Epithelial cell of proximal tubule (primary cell): Measurements from ENCODE around the gene GNG14. TPM values are rescaled to one million over a fixed set of nuclear protein-coding genes. Genes with fewer than 3 reads are reported as not detected.
"Not testable (repeated sequence)": the region's sequence is repeated elsewhere in the genome, so short reads cannot be mapped to it uniquely, and the experiment has no call there.

Source experiments
- DNase-seq: peaks from one replicate; pipeline ENCODE4 v3.0.0-alpha.2; 2011; ENCODE audit warnings: low read depth
- H3K4me3 ChIP-seq: 2 replicates; pipeline ENCODE4 v1.5.1; 2011; ENCODE audit warnings: low read depth, mild to moderate bottlenecking, low read length
- total RNA-seq: library from RNA; depleted of rRNA; stranded (reverse); fragments of >200 nt; gene quantifications from 2 replicates; pipeline ENCODE4 v1.2.3, GENCODE V29; 2015
- TF ChIP-seq, protein P1 (sequence below): conservative IDR thresholded peaks from 2 replicates; pipeline ENCODE4 v1.5.1; 2012; ENCODE audit warnings: low read depth, mild to moderate bottlenecking, low read length

GNG14 gene
- not detected in 2 replicates for total RNA-seq

DNA sequence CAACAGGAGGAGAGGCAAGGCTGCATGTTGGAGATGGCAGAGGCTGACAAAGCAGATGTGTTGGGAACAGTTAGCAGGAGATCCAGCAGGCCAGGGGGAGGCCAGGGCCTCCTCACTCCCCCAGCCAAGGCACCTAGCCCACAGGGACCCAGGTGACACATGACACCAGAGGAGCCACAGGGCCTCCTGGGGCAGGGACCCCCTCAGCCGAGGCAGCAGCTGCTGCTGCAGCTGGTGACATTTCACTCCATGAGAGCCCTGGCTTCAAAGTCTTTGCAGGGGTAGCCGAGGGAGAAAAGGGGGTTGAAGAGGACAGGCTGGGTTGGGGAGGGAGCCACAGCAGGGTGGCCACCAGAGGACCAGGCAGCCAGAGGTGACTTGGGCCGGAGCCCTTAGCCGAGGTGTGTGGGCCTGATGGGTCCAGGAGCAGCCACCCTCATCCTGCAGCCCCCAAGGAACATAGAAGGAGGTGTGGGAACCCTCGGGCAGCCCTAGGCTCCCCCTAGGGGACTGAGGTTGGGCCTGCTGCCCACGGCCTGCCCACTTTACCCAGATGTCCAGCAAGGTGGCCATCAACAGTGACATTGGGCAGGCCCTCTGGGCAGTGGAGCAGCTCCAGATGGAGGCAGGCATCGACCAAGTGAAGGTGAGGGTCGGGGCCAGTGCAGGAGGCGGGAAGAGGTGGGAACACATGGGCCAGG, at the start of gene GNG14:
GNG14 (plus strand) TSS at position 503 of the 701 bp plus-strand sequence; CDS start at position 554, 51 bp downstream.
- no peak for DNase-seq
- H3K4me3 ChIP-seq, result no peak within 1 kb of the TSS
- TF ChIP-seq, protein P1, sequence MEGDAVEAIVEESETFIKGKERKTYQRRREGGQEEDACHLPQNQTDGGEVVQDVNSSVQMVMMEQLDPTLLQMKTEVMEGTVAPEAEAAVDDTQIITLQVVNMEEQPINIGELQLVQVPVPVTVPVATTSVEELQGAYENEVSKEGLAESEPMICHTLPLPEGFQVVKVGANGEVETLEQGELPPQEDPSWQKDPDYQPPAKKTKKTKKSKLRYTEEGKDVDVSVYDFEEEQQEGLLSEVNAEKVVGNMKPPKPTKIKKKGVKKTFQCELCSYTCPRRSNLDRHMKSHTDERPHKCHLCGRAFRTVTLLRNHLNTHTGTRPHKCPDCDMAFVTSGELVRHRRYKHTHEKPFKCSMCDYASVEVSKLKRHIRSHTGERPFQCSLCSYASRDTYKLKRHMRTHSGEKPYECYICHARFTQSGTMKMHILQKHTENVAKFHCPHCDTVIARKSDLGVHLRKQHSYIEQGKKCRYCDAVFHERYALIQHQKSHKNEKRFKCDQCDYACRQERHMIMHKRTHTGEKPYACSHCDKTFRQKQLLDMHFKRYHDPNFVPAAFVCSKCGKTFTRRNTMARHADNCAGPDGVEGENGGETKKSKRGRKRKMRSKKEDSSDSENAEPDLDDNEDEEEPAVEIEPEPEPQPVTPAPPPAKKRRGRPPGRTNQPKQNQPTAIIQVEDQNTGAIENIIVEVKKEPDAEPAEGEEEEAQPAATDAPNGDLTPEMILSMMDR, result no peak

DNA sequence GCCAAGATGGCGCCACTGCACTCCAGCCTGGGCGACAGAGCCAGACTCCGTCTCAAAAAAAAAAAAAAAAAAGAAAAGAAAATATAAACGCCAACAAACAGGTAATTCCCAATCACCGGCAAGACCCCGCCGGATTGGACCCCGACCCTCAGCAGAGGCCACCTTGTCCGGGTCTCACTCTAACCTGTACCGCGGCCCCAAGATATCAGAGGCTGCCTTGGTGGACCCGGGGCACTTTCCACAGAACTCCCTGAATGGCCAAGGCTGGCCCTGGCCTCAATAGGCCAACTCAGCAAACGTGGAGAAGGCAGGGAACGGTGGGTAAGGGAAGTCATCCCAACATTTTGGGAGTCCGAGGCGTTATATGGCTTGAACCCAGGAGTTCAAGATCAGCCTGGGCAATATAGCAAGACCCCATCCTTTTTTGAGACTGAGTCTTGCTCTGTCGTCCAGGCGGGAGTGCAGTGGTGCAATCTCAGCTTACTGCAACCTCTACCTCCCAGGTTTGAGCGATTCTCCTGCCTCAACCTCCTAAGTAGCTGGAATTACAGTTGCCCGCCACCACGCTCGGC, 49.1 kb upstream of the GNG14 start:
- H3K4me3 ChIP-seq, result no peak overlapping the region
- TF ChIP-seq, protein P1, result no peak
- DNase-seq, result no peak

DNA sequence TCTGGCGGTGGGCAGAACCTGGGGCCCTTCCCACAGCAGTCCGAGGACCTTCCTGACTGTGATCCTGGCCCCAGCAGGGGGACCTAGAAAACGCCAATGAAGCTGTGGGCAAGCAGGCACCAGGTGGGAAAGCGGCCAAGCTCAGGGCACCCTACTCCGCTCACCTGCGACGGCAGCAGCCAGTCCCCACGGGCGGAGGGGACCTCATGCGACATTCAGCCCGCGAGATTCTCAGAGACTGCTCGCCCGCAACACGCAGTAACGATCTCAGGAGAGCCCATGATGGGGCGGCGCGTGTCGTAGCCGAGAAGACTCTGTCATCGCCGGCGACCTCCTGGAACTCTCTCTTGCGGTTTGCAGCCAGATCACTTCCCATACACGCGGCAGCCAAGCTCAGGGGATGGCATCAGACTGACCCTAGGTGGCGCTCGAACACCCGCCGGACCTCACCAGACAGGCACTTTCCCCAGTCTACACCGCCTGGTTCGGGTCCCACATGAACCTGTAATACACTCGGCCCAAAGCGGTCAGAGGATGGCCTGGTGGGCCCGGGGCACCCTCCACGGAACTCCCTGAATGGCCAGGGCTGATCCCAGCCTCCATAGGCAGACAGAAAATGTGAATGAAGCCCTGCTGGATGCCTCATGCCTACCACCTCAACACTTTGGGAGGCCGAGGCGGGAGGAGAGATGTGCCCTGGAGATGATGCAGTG, 47.7 kb upstream of the GNG14 start:
- peak; percentile 20 for DNase-seq
- TF ChIP-seq, protein P1, result peak; percentile 77
- peak overlapping the region; percentile 28 for H3K4me3 ChIP-seq

DNA sequence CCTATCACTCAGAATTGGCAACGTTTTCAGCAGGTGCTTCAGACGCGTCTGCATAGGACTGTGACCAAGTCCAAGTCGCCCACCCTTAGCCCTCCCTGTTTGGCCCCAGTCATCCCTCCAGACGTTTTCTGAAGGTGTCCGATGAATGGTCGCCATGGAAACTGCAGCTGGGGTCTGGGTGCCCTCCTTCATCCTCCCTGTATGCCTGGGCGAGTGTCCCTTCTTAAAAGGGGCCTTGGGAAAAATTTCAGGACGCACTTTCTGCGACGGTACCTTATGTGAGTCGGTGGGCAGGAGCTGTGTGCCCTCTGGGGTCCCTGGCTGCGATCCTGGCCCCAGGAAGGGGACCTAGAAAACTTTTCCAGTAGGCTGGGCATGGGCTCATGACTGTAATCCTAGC, 46.3 kb upstream of the GNG14 start:
- no peak for DNase-seq
- TF ChIP-seq, protein P1, result no peak
- no peak overlapping the region for H3K4me3 ChIP-seq

DNA sequence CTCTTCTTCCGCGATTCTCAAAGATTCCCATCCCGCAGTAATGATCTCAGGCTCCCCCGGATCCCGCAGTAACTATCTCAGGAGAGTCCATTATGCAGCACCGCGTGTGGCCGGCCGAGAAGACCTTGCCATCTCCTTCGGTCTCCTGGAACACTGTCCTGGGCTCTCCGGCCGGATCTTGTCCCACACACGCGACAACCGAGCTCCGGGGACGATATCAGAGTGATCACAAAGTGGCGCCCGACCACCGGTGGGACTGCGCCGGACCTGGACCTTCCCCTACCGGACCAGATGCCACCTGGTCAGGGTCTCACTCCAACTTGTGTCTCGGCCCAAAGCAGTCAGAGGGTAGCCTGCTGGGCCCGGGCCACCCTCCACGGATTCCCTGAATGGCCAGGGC, 45.3 kb upstream of the GNG14 start:
- TF ChIP-seq, protein P1, result no peak
- no peak overlapping the region for H3K4me3 ChIP-seq
- DNase-seq, result no peak

DNA sequence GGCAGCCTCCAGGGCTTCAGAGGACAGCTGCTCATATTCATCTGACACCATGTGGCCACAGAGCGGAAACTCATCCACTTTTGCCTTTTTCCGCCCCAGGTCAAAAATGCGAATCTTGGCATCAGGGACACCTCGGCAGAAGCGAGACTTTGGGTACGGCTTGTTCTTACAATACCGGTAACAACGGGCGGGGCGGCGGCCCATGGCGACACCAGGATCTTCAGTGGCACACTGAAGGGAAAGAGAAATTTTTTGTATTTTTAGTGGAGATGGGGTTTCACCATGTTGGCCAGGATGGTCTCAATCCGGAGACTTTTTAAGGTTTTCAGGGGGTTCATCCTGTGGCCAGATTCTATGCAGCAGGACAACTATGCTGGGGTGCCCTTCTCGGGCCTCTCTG, 44.1 kb upstream of the GNG14 start:
- H3K4me3 ChIP-seq, DNase-seq: not testable (repeated sequence)

DNA sequence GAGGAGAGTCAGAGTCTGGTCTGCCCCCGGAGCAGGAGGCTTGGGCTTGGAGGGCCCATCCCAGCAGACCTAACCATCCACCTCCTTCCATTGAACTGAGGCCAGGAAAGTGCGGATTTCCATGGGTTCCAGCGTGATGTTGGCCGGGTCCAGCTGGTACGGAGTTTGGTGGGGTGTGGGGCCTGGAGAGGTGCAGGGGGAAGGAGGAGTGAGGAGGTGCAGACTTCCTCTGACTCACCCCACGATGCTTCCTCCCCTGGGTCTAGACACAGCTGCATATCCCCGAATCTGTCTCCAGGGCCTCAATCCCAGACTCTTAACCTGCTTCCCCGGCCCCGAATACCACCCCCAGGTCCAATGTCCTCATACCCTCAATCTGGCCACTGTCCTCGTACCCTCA, 41.2 kb upstream of the GNG14 start:
- TF ChIP-seq, protein P1, result no peak

More for the DNA sequence above, 41.2 kb upstream of the GNG14 start:
- H3K4me3 ChIP-seq, result no peak overlapping the region
- DNase-seq, result no peak
